ENCODE data around the gene NLGN3.
A peak's percentile ranks its signal among the peaks of the same experiment; 100 is the strongest.

GRCh38 chrX:71147496-71148277 is 3.0 kb downstream of the NLGN3 start:
- TF ChIP-seq CTCF (IDR thresholded peaks at IDR 0.05) (peak in 1 of 5 experiments; percentile 12), EP300 (IDR thresholded peaks at IDR 0.05) (no peak)

Measured in tibial nerve (tissue), 4 donors.